Loucy (cell line): ENCODE measurements around the gene NUP107.

Source experiments
- H2AFZ ChIP-seq: fragments of 200-600 bp; sonication (generic); 2 replicates; pipeline ENCODE4 v1.6.0; 2016; ENCODE audit warnings: antibody characterized with exemption, mild to moderate bottlenecking, low read length, moderate library complexity
- H3F3A ChIP-seq: fragments of 200-600 bp; 2 replicates; pipeline ENCODE4 v1.6.0; 2016; ENCODE audit warnings: antibody characterized with exemption, low read depth, mild to moderate bottlenecking
- H3K27me3 ChIP-seq: fragments of 200-600 bp; sonication (generic); 2 replicates; pipeline ENCODE4 v1.6.1; 2014; ENCODE audit warnings: low read length, mild to moderate bottlenecking; ENCODE audit not compliant: insufficient read depth, poor library complexity, severe bottlenecking
- H3K36me3 ChIP-seq: fragments of 200-600 bp; sonication (generic); 2 replicates; pipeline ENCODE4 v1.6.1; 2016; ENCODE audit warnings: low read length; ENCODE audit not compliant: insufficient read depth
- H3K4me1 ChIP-seq: fragments of 200-600 bp; sonication (generic); 2 replicates; pipeline ENCODE4 v1.5.1; 2014; ENCODE audit warnings: low read length, mild to moderate bottlenecking; ENCODE audit not compliant: insufficient read depth, poor library complexity, severe bottlenecking
- H3K4me2 ChIP-seq: fragments of 200-600 bp; sonication (generic); 2 replicates; pipeline ENCODE4 v1.6.0; 2014; ENCODE audit warnings: antibody characterized with exemption, low read length, low read depth, mild to moderate bottlenecking; ENCODE audit not compliant: poor library complexity, severe bottlenecking
- H3K4me3 ChIP-seq: fragments of 200-600 bp; sonication (generic); 2 replicates; pipeline ENCODE4 v1.5.1; 2014; ENCODE audit warnings: low read length, mild to moderate bottlenecking, mixed read lengths; ENCODE audit not compliant: poor library complexity, severe bottlenecking
- H3K79me2 ChIP-seq: fragments of 200-600 bp; sonication (generic); 2 replicates; pipeline ENCODE4 v1.6.1; 2014; ENCODE audit warnings: low read length; ENCODE audit not compliant: insufficient read depth
- H3K9ac ChIP-seq: fragments of 200-600 bp; sonication (generic); 2 replicates; pipeline ENCODE4 v1.6.0; 2014; ENCODE audit warnings: mild to moderate bottlenecking, low read depth, low read length, moderate library complexity; ENCODE audit not compliant: poor library complexity, severe bottlenecking
- H3K9me2 ChIP-seq: fragments of 200-600 bp; sonication (generic); replicated peaks from 2 replicates; pipeline ENCODE4 v1.6.1; 2016; ENCODE audit warnings: low read depth, low read length, mixed read lengths
- H3K9me3 ChIP-seq: fragments of 200-600 bp; sonication (generic); 2 replicates; pipeline ENCODE4 v1.6.1; 2014; ENCODE audit warnings: mild to moderate bottlenecking, antibody characterized with exemption, low read length, low read depth; ENCODE audit not compliant: insufficient read depth
- H4K20me1 ChIP-seq: fragments of 200-600 bp; sonication (generic); 2 replicates; pipeline ENCODE4 v1.6.0; 2014; ENCODE audit warnings: antibody characterized with exemption, low read length, mild to moderate bottlenecking; ENCODE audit not compliant: insufficient read depth, poor library complexity, severe bottlenecking
- CTCF ChIP-seq: fragments of 200-600 bp; sonication (generic); conservative IDR thresholded peaks from 2 replicates; pipeline ENCODE4 v1.5.1; 2014; ENCODE audit warnings: mild to moderate bottlenecking, antibody characterized with exemption, low read length
- EZH2phosphoT487 ChIP-seq: fragments of 200-600 bp; IDR thresholded peaks from 2 replicates; pipeline ENCODE4 v1.6.1; 2018; ENCODE audit warnings: antibody characterized with exemption, mild to moderate bottlenecking, moderate library complexity, borderline replicate concordance

NUP107 gene

DNA sequence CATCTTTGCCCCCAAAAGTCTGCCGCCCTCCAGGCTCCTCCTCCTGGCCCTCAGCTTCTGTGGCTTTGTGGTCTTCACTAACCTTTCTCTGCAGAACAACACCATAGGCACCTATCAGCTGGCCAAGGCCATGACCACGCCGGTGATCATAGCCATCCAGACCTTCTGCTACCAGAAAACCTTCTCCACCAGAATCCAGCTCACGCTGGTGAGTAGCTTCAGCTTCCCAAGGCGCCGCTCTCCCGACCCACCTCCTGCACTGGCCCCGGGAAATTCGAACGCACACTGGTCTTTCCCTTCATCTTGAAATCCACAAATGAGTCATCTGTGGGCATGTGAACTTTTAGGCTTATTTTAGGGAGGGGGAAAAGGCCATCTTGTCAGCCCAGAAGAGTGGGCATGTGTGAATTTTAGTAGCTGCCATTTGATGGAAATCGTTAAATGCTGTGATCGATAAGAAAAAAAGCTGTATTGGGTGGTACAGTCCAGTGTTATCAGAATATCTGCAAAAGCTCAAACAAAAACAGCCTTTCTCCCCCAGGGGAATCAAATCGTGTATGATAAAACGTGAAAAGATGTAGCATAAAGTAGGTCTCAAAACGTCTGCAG is 59.9 kb downstream of the NUP107 start:
- Histone ChIP-seq H3K79me2 (peaks cover 48% of the 10 kb centered on the region), H3K9me2 (no peaks in the 10 kb centered on the region)

DNA sequence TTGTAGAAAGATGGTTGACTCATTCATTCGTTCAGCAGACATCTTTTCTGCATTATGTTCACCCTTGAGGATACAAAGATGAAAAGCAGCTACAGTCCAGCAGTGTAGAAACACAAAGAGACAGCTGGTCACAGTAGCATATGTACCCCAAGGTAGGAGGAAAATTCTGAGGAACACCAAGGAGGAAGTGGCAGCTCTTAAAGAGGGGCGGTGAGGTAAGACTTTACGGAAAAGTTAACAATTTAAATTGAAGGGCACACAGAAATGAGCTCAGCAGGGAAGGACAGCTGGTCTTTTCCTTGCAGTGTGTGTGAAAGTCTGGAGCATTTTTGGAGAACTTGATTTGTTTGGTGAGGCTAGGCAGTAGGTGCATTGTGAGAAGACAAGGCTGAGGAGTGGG is 62.7 kb downstream of the NUP107 start:
- Histone ChIP-seq H3K36me3 (peaks cover 7% of the 10 kb centered on the region; the same call in 1 of the 2 replicates), H3K4me1 (peaks cover 43% of the 10 kb centered on the region), H2AFZ (no peak overlapping the region), H3K9ac (peak overlapping the region; percentile 48), H4K20me1 (no peaks in the 10 kb centered on the region), H3K4me3 (peak overlapping the region; percentile 90), H3F3A (peaks cover 4% of the 10 kb centered on the region; the same call in 1 of the 2 replicates), H3K79me2 (peaks cover 48% of the 10 kb centered on the region), H3K4me2 (peak overlapping the region; percentile 91), H3K27me3 (no peaks in the 10 kb centered on the region), H3K9me2 (no peaks in the 10 kb centered on the region), H3K9me3 (no peaks in the 10 kb centered on the region)
- no peak for TF ChIP-seq CTCF
- no peak for TF ChIP-seq EZH2phosphoT487

More for the DNA sequence above, 59.9 kb downstream of the NUP107 start:
- Histone ChIP-seq H4K20me1 (no peaks in the 10 kb centered on the region), H3K36me3 (peaks cover 9% of the 10 kb centered on the region; the same call in 1 of the 2 replicates), H3F3A (peaks cover 4% of the 10 kb centered on the region; the same call in 1 of the 2 replicates), H3K27me3 (no peaks in the 10 kb centered on the region), H2AFZ (peak overlapping the region; percentile 83), H3K9ac (peak overlapping the region; percentile 82), H3K4me2 (peak overlapping the region; percentile 91), H3K4me1 (peaks cover 43% of the 10 kb centered on the region), H3K4me3 (peak overlapping the region; percentile 90), H3K9me3 (no peaks in the 10 kb centered on the region)
- TF ChIP-seq EZH2phosphoT487 (no peak), CTCF (no peak)

GRCh38 chr12:68749861-68750260 is 63.1 kb downstream of the NUP107 start:
- TF ChIP-seq CTCF (no peak), EZH2phosphoT487 (no peak)
- peak overlapping the region; percentile 48 for H3K9ac ChIP-seq
- peak overlapping the region; percentile 91 for H3K4me2 ChIP-seq
- H3K79me2 ChIP-seq = peaks cover 48% of the 10 kb centered on the region
- peak overlapping the region; percentile 90 for H3K4me3 ChIP-seq
- H4K20me1 ChIP-seq = no peaks in the 10 kb centered on the region
- peaks cover 11% of the 10 kb centered on the region; the same call in 1 of the 2 replicates for H3K36me3 ChIP-seq
- H3K4me1 ChIP-seq = peaks cover 43% of the 10 kb centered on the region
- H2AFZ ChIP-seq = no peak overlapping the region
- H3F3A ChIP-seq = peaks cover 4% of the 10 kb centered on the region; the same call in 1 of the 2 replicates
- no peaks in the 10 kb centered on the region for H3K9me2 ChIP-seq
- no peaks in the 10 kb centered on the region for H3K27me3 ChIP-seq
- H3K9me3 ChIP-seq = no peaks in the 10 kb centered on the region
